Occipital lobe (tissue), 2 donors: ENCODE data around the gene PPP1R10. TPM values are rescaled to one million over a fixed set of nuclear protein-coding genes. Genes with fewer than 3 reads are reported as not detected.
"Not testable (repeated sequence)": the region's sequence is repeated elsewhere in the genome, so short reads cannot be mapped to it uniquely, and the experiment has no call there.

ENCODE experiments used
- DNase-seq: peaks from one replicate; lab custom pipeline; 2025; lab: John Stamatoyannopoulos, UW
- total RNA-seq: library from RNA; depleted of rRNA; stranded (reverse); fragments of >200 nt; gene quantifications from one replicate; pipeline ENCODE4 v1.2.3, GENCODE V29; 2014

PPP1R10 gene
- 55.7 TPM for total RNA-seq

GRCh38 chr6:30616811-30617564 lies at the start of gene PPP1R10:
Gene PPP1R10 (minus strand): TSS chr6:30617243. CDS start chr6:30609944, 7,299 bp downstream.
- peak; percentile 98 for DNase-seq

GRCh38 chr6:30666300-30666699 lies 49.3 kb upstream of the PPP1R10 start:
- DNase-seq: not testable (repeated sequence)

- no peak for DNase-seq
These were observed 48.1 kb upstream of the PPP1R10 start for GRCh38 chr6:30664994-30665767.

GRCh38 chr6:30657922-30658321 lies 40.9 kb upstream of the PPP1R10 start:
- DNase-seq: not testable (repeated sequence)

GRCh38 chr6:30657454-30657853 lies 40.4 kb upstream of the PPP1R10 start:
- no peak for DNase-seq

- DNase-seq: no peak
These were observed 39.5 kb upstream of the PPP1R10 start for GRCh38 chr6:30656513-30656912.

- DNase-seq: no peak
These were observed 38.7 kb upstream of the PPP1R10 start for GRCh38 chr6:30655743-30656094.

GRCh38 chr6:30654798-30655742 lies 38.0 kb upstream of the PPP1R10 start:
- DNase-seq: no peak

GRCh38 chr6:30651143-30651542 lies 34.1 kb upstream of the PPP1R10 start:
- no peak for DNase-seq

GRCh38 chr6:30647242-30648116 lies 30.4 kb upstream of the PPP1R10 start:
- DNase-seq: peak; percentile 76

GRCh38 chr6:30646450-30647241 lies 29.6 kb upstream of the PPP1R10 start, which contains the start of gene C6orf136:
Gene C6orf136 (plus strand): TSS chr6:30647133. CDS start chr6:30647232, 99 bp downstream.
- DNase-seq: peak; percentile 85

- no peak for DNase-seq
These were observed 28.9 kb upstream of the PPP1R10 start for GRCh38 chr6:30645989-30646388.

- DNase-seq: no peak
These were observed 27.7 kb upstream of the PPP1R10 start for GRCh38 chr6:30644769-30645168.

GRCh38 chr6:30643656-30644055 lies 26.6 kb upstream of the PPP1R10 start:
- no peak for DNase-seq

GRCh38 chr6:30641048-30641447 lies 24.0 kb upstream of the PPP1R10 start:
- no peak for DNase-seq

GRCh38 chr6:30640481-30640880 lies 23.4 kb upstream of the PPP1R10 start:
- no peak for DNase-seq

- no peak for DNase-seq
These were observed 18.8 kb upstream of the PPP1R10 start for GRCh38 chr6:30635834-30636233.

GRCh38 chr6:30626484-30627366 lies 9.7 kb upstream of the PPP1R10 start, which contains the start of gene ATAT1:
Gene ATAT1 (plus strand): TSS chr6:30626874.
- peak; percentile 91 for DNase-seq

- no peak for DNase-seq
These were observed 8.5 kb upstream of the PPP1R10 start for GRCh38 chr6:30625511-30625910.
